ENCODE measurements around the gene MRI1. TPM values are rescaled to one million over a fixed set of nuclear protein-coding genes. Genes with fewer than 3 reads are reported as not detected.

The MRI1 gene
- total RNA-seq, 4 donors from 2014 or later, result 51.5 to 122 (median 69.6) TPM

GRCh38 chr19:13812544-13812943 is 48.2 kb downstream of the MRI1 start:
- Histone ChIP-seq H3K27ac (no peak overlapping the region), H3K9me3 (no peaks in the 10 kb centered on the region), H3K4me1 (peaks cover 4% of the 10 kb centered on the region), H3K36me3 (peaks cover 51% of the 10 kb centered on the region), H3K27me3 (no peaks in the 10 kb centered on the region), H3K4me3 (no peak overlapping the region)
- WGBS, result 97% methylated on average over 11 of the region's 11 CpGs
- no peak for DNase-seq (ENCODE audit: low spot score in 2 of 2)
- TF ChIP-seq POLR2A (IDR thresholded peaks at IDR 0.05) (no peak), EP300 (IDR thresholded peaks at IDR 0.05) (no peak), CTCF (IDR thresholded peaks at IDR 0.05) (no peak), POLR2AphosphoS5 (IDR thresholded peaks at IDR 0.05) (no peak)

GRCh38 chr19:13813147-13813546 is 48.8 kb downstream of the MRI1 start:
- Histone ChIP-seq H3K4me3 (no peak overlapping the region), H3K4me1 (peaks cover 10% of the 10 kb centered on the region), H3K27me3 (no peaks in the 10 kb centered on the region), H3K36me3 (peaks cover 46% of the 10 kb centered on the region), H3K9me3 (no peaks in the 10 kb centered on the region), H3K27ac (no peak overlapping the region)
- TF ChIP-seq CTCF (IDR thresholded peaks at IDR 0.05) (no peak), POLR2A (IDR thresholded peaks at IDR 0.05) (no peak), EP300 (IDR thresholded peaks at IDR 0.05) (no peak), POLR2AphosphoS5 (IDR thresholded peaks at IDR 0.05) (no peak)
- DNase-seq (ENCODE audit: low spot score in 2 of 2), result no peak
- WGBS, result 83% methylated on average over 2 of the region's 2 CpGs

GRCh38 chr19:13814550-13814949 is 50.2 kb downstream of the MRI1 start:
- no peak for DNase-seq (ENCODE audit: low spot score in 2 of 2)
- no peak for TF ChIP-seq EP300 (IDR thresholded peaks at IDR 0.05)
- TF ChIP-seq CTCF (IDR thresholded peaks at IDR 0.05), result no peak
- no peak for TF ChIP-seq POLR2AphosphoS5 (IDR thresholded peaks at IDR 0.05)
- no peak for TF ChIP-seq POLR2A (IDR thresholded peaks at IDR 0.05)
- 81% methylated on average over 13 of the region's 21 CpGs for WGBS
- Histone ChIP-seq H3K36me3 (peaks cover 37% of the 10 kb centered on the region), H3K9me3 (no peaks in the 10 kb centered on the region), H3K27me3 (no peaks in the 10 kb centered on the region), H3K27ac (no peak overlapping the region), H3K4me3 (no peak overlapping the region), H3K4me1 (peaks cover 12% of the 10 kb centered on the region)

GRCh38 chr19:13817018-13817614 is 52.8 kb downstream of the MRI1 start:
- 64% methylated on average over 3 of the region's 11 CpGs for WGBS
- TF ChIP-seq EP300 (IDR thresholded peaks at IDR 0.05), result no peak
- TF ChIP-seq CTCF (IDR thresholded peaks at IDR 0.05), result no peak
- TF ChIP-seq POLR2A (IDR thresholded peaks at IDR 0.05), result no peak
- TF ChIP-seq POLR2AphosphoS5 (IDR thresholded peaks at IDR 0.05), result no peak
- Histone ChIP-seq H3K4me1 (peaks cover 12% of the 10 kb centered on the region), H3K27me3 (no peaks in the 10 kb centered on the region), H3K4me3 (peak overlapping the region; percentile 41), H3K36me3 (peaks cover 14% of the 10 kb centered on the region), H3K9me3 (no peaks in the 10 kb centered on the region), H3K27ac (no peak overlapping the region)
- no peak for DNase-seq (ENCODE audit: low spot score in 2 of 2)

- peak in 1 of 2 donors; percentile 80 for DNase-seq (ENCODE audit: low spot score in 2 of 2)
- H3K27ac ChIP-seq, result no peak overlapping the region
These were observed 53.5 kb downstream of the MRI1 start for GRCh38 chr19:13817615-13818371.

More at GRCh38 chr19:13817615-13818371, 53.5 kb downstream of the MRI1 start:
- WGBS, result 32% methylated on average over 3 of the region's 35 CpGs
- Histone ChIP-seq H3K27me3 (no peaks in the 10 kb centered on the region), H3K9me3 (no peaks in the 10 kb centered on the region), H3K36me3 (peaks cover 13% of the 10 kb centered on the region), H3K4me3 (peak overlapping the region; percentile 41), H3K4me1 (peaks cover 16% of the 10 kb centered on the region)
- no peak for TF ChIP-seq EP300 (IDR thresholded peaks at IDR 0.05)
- no peak for TF ChIP-seq POLR2A (IDR thresholded peaks at IDR 0.05)
- no peak for TF ChIP-seq CTCF (IDR thresholded peaks at IDR 0.05)
- no peak for TF ChIP-seq POLR2AphosphoS5 (IDR thresholded peaks at IDR 0.05)

Measured in suprapubic skin (tissue), 4 donors.